GM19395 (cell line): ENCODE measurements around the gene CTSC.
"Not testable (repeated sequence)": the region's sequence is repeated elsewhere in the genome, so short reads cannot be mapped to it uniquely, and the experiment has no call there.

Experiments
- ATAC-seq: cut with Tn5 transposase; IDR thresholded peaks from one replicate; pipeline ENCODE4 v1.9.1; 2021; ENCODE audit warnings: mild to moderate bottlenecking, moderate library complexity; ENCODE audit not compliant: unreplicated experiment

The CTSC gene

GRCh38 chr11:88353386-88353785 lies 15.8 kb upstream of the CTSC start:
- no peak for ATAC-seq

GRCh38 chr11:88352139-88352538 lies 14.6 kb upstream of the CTSC start:
- no peak for ATAC-seq

- no peak for ATAC-seq
Measured at GRCh38 chr11:88348870-88349269, 11.3 kb upstream of the CTSC start.

GRCh38 chr11:88345949-88346348 lies 8.4 kb upstream of the CTSC start:
- ATAC-seq, result peak; percentile 53

GRCh38 chr11:88345408-88345807 lies 7.9 kb upstream of the CTSC start:
- ATAC-seq, result no peak

GRCh38 chr11:88344869-88345268 lies 7.3 kb upstream of the CTSC start:
- ATAC-seq, result no peak

- no peak for ATAC-seq
Measured at GRCh38 chr11:88341522-88342251, 4.2 kb upstream of the CTSC start.

- no peak for ATAC-seq
Measured at GRCh38 chr11:88340366-88340935, 2.9 kb upstream of the CTSC start.

- ATAC-seq, result peak; percentile 51
Measured at GRCh38 chr11:88337987-88338668, 592 bp upstream of the CTSC start.

GRCh38 chr11:88335284-88335683 lies 2.3 kb downstream of the CTSC start:
- ATAC-seq, result no peak

GRCh38 chr11:88333862-88334261 lies 3.7 kb downstream of the CTSC start:
- no peak for ATAC-seq

GRCh38 chr11:88332851-88333250 lies 4.7 kb downstream of the CTSC start:
- no peak for ATAC-seq

- ATAC-seq, result no peak
Measured at GRCh38 chr11:88330826-88331428, 6.6 kb downstream of the CTSC start.

GRCh38 chr11:88329563-88330250 lies 7.8 kb downstream of the CTSC start:
- no peak for ATAC-seq

GRCh38 chr11:88327462-88328143 lies 9.9 kb downstream of the CTSC start:
- peak; percentile 45 for ATAC-seq

GRCh38 chr11:88327061-88327460 lies 10.5 kb downstream of the CTSC start:
- peak; percentile 67 for ATAC-seq

- no peak for ATAC-seq
Measured at GRCh38 chr11:88326099-88326498, 11.4 kb downstream of the CTSC start.

GRCh38 chr11:88324562-88325345 lies 12.8 kb downstream of the CTSC start:
- no peak for ATAC-seq

GRCh38 chr11:88322881-88323280 lies 14.7 kb downstream of the CTSC start:
- not testable (repeated sequence) for ATAC-seq

GRCh38 chr11:88321412-88321811 lies 16.1 kb downstream of the CTSC start:
- not testable (repeated sequence) for ATAC-seq
